GM06990 (cell line): Measurements from ENCODE around the gene DNAJB6.

Source experiments
- DNase-seq: peaks from one replicate; pipeline ENCODE4 v3.0.0-alpha.2; 2011; ENCODE audit not compliant: insufficient read length; ENCODE audit errors: extremely low read depth
- H3K27me3 ChIP-seq: replicated peaks from 2 replicates; pipeline ENCODE4 v1.6.0; 2011; ENCODE audit warnings: low read length; ENCODE audit not compliant: control insufficient read depth, insufficient read depth
- H3K36me3 ChIP-seq: 2 replicates; pipeline ENCODE4 v1.5.1; 2011; ENCODE audit warnings: low read length; ENCODE audit not compliant: control insufficient read depth, insufficient read depth
- H3K4me3 ChIP-seq: replicated peaks from 2 replicates; pipeline ENCODE4 v1.5.1; 2011; ENCODE audit warnings: low read depth, mild to moderate bottlenecking, control low read depth, low read length
- CTCF ChIP-seq: IDR thresholded peaks from 2 replicates; pipeline ENCODE4 v1.5.1; 2011; ENCODE audit warnings: low read length, control low read depth, mild to moderate bottlenecking, inconsistent platforms; ENCODE audit not compliant: insufficient read depth, poor library complexity, severe bottlenecking

Gene DNAJB6

GRCh38 chr7:157442456-157442855 is 105.7 kb downstream of the DNAJB6 start:
- no peak for DNase-seq
- no peaks in the 10 kb centered on the region for H3K36me3 ChIP-seq
- no peak overlapping the region for H3K4me3 ChIP-seq
- TF ChIP-seq CTCF: no peak
- H3K27me3 ChIP-seq: no peaks in the 10 kb centered on the region; the same call in 1 of the 2 replicates

- Histone ChIP-seq H3K36me3 (no peaks in the 10 kb centered on the region), H3K27me3 (no peaks in the 10 kb centered on the region; the same call in 1 of the 2 replicates), H3K4me3 (no peak overlapping the region)
- TF ChIP-seq CTCF: no peak
- no peak for DNase-seq
These were observed 106.4 kb downstream of the DNAJB6 start for GRCh38 chr7:157442993-157443831.

GRCh38 chr7:157444011-157444842 is 107.4 kb downstream of the DNAJB6 start:
- no peaks in the 10 kb centered on the region for H3K36me3 ChIP-seq
- no peak for DNase-seq
- H3K27me3 ChIP-seq: no peaks in the 10 kb centered on the region; the same call in 1 of the 2 replicates
- no peak overlapping the region for H3K4me3 ChIP-seq
- TF ChIP-seq CTCF: no peak

GRCh38 chr7:157444843-157445135 is 108.0 kb downstream of the DNAJB6 start:
- DNase-seq: no peak
- no peaks in the 10 kb centered on the region; the same call in 1 of the 2 replicates for H3K27me3 ChIP-seq
- no peak overlapping the region for H3K4me3 ChIP-seq
- no peak for TF ChIP-seq CTCF
- no peaks in the 10 kb centered on the region for H3K36me3 ChIP-seq

- TF ChIP-seq CTCF: no peak
These were observed 108.6 kb downstream of the DNAJB6 start for GRCh38 chr7:157445246-157445955.

More at GRCh38 chr7:157445246-157445955, 108.6 kb downstream of the DNAJB6 start:
- no peaks in the 10 kb centered on the region for H3K36me3 ChIP-seq
- H3K27me3 ChIP-seq: no peaks in the 10 kb centered on the region; the same call in 1 of the 2 replicates
- H3K4me3 ChIP-seq: no peak overlapping the region
- no peak for DNase-seq
